Heart left ventricle (tissue), 16 donors: Measurements from ENCODE around the gene PAQR4. TPM values are rescaled to one million over a fixed set of nuclear protein-coding genes. Genes with fewer than 3 reads are reported as not detected.

Experiments
- ATAC-seq, 4 donors: fragments of 200-7000 bp; cut with Tn5 transposase; one replicate each; pipeline ENCODE4 v1.9.1; 2020 to 2022; ENCODE audit warnings: moderate library complexity in 4 of 4, mild to moderate bottlenecking in 3 of 4, moderate number of reproducible peaks in 1 of 4
- DNase-seq, 5 donors: peaks; one replicate each; pipeline ENCODE4 v3.0.0-alpha.2; 2020
- H3K27ac ChIP-seq, 12 donors: fragments of 200-600 bp; sonication (generic) in 4 of 12; one replicate each; pipeline versions ENCODE4 v1.5.0 to v1.8.0; 2016 to 2022; ENCODE audit warnings: mild to moderate bottlenecking in 2 of 12
- H3K27me3 ChIP-seq, 9 donors: fragments of 200-600 bp; sonication (generic) in 2 of 9; one replicate each; pipeline versions ENCODE4 v1.5.1 to v1.8.0; 2016 to 2022; ENCODE audit warnings: mild to moderate bottlenecking in 3 of 9
- H3K36me3 ChIP-seq, 9 donors: fragments of 200-600 bp; sonication (generic) in 2 of 9; one replicate each; pipeline versions ENCODE4 v1.5.0 to v1.8.0; 2018 to 2022; ENCODE audit warnings: mild to moderate bottlenecking in 2 of 9
- H3K4me1 ChIP-seq, 12 donors: fragments of 200-600 bp; sonication (generic) in 4 of 12; one replicate each; pipeline versions ENCODE4 v1.5.0 to v1.8.0; 2016 to 2022; ENCODE audit warnings: mild to moderate bottlenecking in 3 of 12
- H3K4me3 ChIP-seq, 12 donors: fragments of 200-600 bp; sonication (generic) in 4 of 12; one replicate each; pipeline versions ENCODE4 v1.5.0 to v1.8.0; 2017 to 2022; ENCODE audit warnings: mild to moderate bottlenecking in 9 of 12, moderate library complexity in 4 of 12
- H3K9me3 ChIP-seq, 12 donors: fragments of 200-600 bp; sonication (generic) in 4 of 12; one replicate each; pipeline versions ENCODE4 v1.5.0 to v1.8.0; 2016 to 2022; ENCODE audit warnings: mild to moderate bottlenecking in 1 of 12
- POLR2A ChIP-seq, 2 donors: fragments of 450-650 bp; IDR thresholded peaks; one replicate each; pipeline ENCODE4 v1.6.1; 2017; ENCODE audit warnings: antibody characterized with exemption in 2 of 2, mild to moderate bottlenecking in 2 of 2, moderate library complexity in 2 of 2
- WGBS, 4 donors: extraction: QIAGEN DNeasy Blood & Tissue Kit in 2 of 4; methylation state at CpG; one replicate each; pipeline versions ENCODE4 v1.1.5 to v1.1.7; 2013 to 2018; 5-methylcytosine and 5-hydroxymethylcytosine counted together
- intact Hi-C, 10 donors: fragments of 100-400 bp; cut with DNase I; formaldehyde crosslinking; loops; one replicate each; pipeline versions ENCODE4 v1.11.1 to v1.14.2; 2022
- polyA plus RNA-seq, 2 donors: library from polyadenylated mRNA; stranded (reverse); fragments of 200-250 nt; gene quantifications; one replicate each; pipeline ENCODE4 v1.2.3, GENCODE V29; 2013
- total RNA-seq, 9 donors: library from RNA; depleted of rRNA in 2 of 9; stranded (reverse); fragments of >200 nt in 2 of 9; fragmentation: NEBNext Ultra II Directional in 3 of 9; extraction: Animal tissue kit (Norgen Biotek cat#: 25700) in 3 of 9; gene quantifications; one replicate each; pipeline versions ENCODE4 v1.1.0 to v1.2.4, GENCODE V29; 2016 to 2023
- TF ChIP-seq, protein P1 (sequence below), 12 donors: fragments of 200-600 bp; sonication (generic) in 4 of 12; IDR thresholded peaks; one replicate each; pipeline versions ENCODE4 v1.5.0 to v1.8.0; 2018 to 2022; ENCODE audit warnings: antibody characterized with exemption in 12 of 12, mild to moderate bottlenecking in 5 of 12
- donor health status: ischemic (EF 13 %, LVEDD 7.1; RV severe dilation, severe dysfunction).
- donor health status: healthy with polysubstance abuse.
- donor health status: DM: no; HTN: yes; CAD: no.
- donor health status: DM: no; HTN: no; CAD: no.
- donor health status: ischemic (EF 25% LVEDD 6.9; RV normal size, moderate dysfunction).
- donor health status: ischemic (EF 25% LVEDD 5.7; RV mildly dilated, moderate dysfunction).
- donor health status: healthy.
- donor health status: DM: yes; HTN: yes; CAD: no.
- donor health status: ischemic (EF 35%, LVEDD 5.7; RV mildly dilated, moderate dysfunction).
- donor health status: nonischemic (EF 11% LVEDD 7.7; RV severe dilation, severe dysfunction).
- donor health status: DM: yes; HTN: yes; CAD: no.
- donor health status: PGD.
- donor health status: ischemic (EF 29% LVEDD 5.4; RV normal size, mild dysfunction).
- donor health status: nonischemic (EF 23%, LVEDD 6.1; RV moderate dilation, normal function).

The PAQR4 gene
- total and polyA plus RNA-seq, 11 donors, result 6.9 to 16.3 (median 9.0) TPM

DNA sequence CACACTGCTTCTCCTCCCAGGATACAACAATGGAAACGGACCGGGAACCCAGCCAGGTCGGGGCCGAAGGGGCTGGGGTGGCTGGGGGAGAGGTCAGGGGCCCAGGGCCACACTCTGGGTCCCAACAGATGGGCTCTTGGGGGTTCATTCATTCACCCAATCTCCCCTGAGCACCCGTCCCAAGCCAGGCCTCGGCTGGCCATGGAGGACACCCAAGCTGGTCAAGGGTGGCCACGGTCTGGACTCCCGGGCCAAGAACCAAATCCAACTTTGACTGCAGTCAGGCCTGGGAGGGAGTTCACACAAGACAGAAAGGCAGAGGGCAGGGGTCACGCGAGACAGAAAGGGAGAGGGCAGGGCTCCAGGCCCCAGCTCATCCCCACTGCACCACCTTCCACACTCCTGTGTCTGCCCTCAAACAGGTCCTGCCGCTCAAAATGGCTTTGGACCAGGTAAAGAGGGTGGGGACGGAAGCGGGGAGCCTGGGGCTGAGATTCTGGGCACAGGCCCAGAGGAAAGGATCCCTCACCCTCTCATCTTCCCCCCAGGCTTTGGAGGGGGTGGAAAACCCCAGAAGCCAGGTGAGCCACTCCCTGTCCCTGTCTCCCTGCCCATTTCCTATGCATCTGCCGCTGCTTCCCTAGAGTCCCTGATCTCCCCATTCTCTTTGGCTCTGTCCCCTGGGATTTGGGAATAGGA lies 23.4 kb downstream of the PAQR4 start:
- intact Hi-C loops, result no loop called here
- ATAC-seq, result no peak
- no peak overlapping the region for H3K4me3 ChIP-seq
- no peaks in the 10 kb centered on the region for H3K36me3 ChIP-seq
- no peak overlapping the region for H3K27ac ChIP-seq
- WGBS, 4 donors, result 79 to 87% (median 82%) methylated on average over 14 of the region's 14 CpGs
- no peaks in the 10 kb centered on the region for H3K9me3 ChIP-seq
- DNase-seq, result no peak
- no peak for TF ChIP-seq POLR2A (IDR thresholded peaks at IDR 0.05)
- TF ChIP-seq, protein P1, sequence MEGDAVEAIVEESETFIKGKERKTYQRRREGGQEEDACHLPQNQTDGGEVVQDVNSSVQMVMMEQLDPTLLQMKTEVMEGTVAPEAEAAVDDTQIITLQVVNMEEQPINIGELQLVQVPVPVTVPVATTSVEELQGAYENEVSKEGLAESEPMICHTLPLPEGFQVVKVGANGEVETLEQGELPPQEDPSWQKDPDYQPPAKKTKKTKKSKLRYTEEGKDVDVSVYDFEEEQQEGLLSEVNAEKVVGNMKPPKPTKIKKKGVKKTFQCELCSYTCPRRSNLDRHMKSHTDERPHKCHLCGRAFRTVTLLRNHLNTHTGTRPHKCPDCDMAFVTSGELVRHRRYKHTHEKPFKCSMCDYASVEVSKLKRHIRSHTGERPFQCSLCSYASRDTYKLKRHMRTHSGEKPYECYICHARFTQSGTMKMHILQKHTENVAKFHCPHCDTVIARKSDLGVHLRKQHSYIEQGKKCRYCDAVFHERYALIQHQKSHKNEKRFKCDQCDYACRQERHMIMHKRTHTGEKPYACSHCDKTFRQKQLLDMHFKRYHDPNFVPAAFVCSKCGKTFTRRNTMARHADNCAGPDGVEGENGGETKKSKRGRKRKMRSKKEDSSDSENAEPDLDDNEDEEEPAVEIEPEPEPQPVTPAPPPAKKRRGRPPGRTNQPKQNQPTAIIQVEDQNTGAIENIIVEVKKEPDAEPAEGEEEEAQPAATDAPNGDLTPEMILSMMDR (IDR thresholded peaks at IDR 0.05), result no peak
- H3K27me3 ChIP-seq, result peaks cover 0 to 11% (median 3%) of the 10 kb centered on the region in 9 donors
- no peaks in the 10 kb centered on the region for H3K4me1 ChIP-seq

DNA sequence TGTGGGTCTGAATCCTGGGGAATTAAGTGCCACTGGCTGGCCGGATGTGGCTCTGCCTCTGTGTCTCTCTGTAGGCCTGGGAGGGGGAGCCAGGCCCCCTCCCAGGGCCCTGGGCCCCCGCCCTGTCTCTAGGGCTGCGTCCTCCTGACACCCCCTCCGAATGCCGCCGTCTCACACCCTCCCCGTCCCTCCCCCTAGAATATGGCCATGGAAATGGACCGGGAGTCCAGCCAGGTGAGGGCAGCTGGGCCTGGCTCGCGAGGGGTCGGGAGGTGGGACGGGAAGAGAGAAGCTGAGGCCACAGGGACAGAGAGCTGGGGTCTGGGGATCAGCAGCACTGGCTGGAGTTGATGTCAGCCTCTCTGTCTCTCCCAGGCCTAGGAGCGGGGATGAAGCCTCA lies 27.1 kb downstream of the PAQR4 start:
- Histone ChIP-seq H3K27me3 (peaks cover 0 to 12% (median 0%) of the 10 kb centered on the region in 9 donors), H3K36me3 (no peaks in the 10 kb centered on the region), H3K9me3 (no peaks in the 10 kb centered on the region), H3K4me1 (no peaks in the 10 kb centered on the region), H3K4me3 (no peak overlapping the region), H3K27ac (no peak overlapping the region)
- WGBS, 4 donors, result 72 to 87% (median 77%) methylated on average over 7 to 13 of the region's 13 CpGs
- TF ChIP-seq, protein P1 (IDR thresholded peaks at IDR 0.05), result no peak
- no peak for TF ChIP-seq POLR2A (IDR thresholded peaks at IDR 0.05)
- ATAC-seq, result no peak
- intact Hi-C loops, result no loop called here
- DNase-seq, result no peak

DNA sequence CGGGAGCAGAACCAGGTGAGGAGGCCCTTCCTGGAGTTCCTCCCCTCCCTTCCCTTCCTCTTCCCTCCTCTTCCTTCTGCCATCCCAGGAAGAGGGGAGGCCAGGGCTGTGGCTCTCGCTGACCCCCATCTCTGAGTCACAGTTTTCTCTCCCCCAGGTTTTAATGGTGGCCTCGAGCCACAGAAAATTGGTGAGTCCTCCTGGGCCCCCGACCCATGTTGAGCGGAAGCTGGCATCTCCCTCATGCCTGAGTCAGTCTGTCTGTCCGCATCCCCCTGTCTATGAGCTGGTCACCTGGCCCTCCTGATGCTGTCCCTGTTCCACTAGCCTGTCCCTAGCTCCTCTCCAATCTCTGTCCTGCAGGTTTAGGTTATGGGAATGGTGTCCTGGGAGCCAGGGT lies 30.8 kb downstream of the PAQR4 start:
- ATAC-seq (no peak), DNase-seq (no peak)
- 78 to 95% (median 80%) methylated on average over 6 of the region's 6 CpGs for WGBS, 4 donors
- TF ChIP-seq, protein P1 (IDR thresholded peaks at IDR 0.05), result no peak
- no peak for TF ChIP-seq POLR2A (IDR thresholded peaks at IDR 0.05)
- peaks cover 0 to 10% (median 2%) of the 10 kb centered on the region in 12 donors for H3K4me1 ChIP-seq
- no peak overlapping the region for H3K4me3 ChIP-seq
- no peak overlapping the region for H3K27ac ChIP-seq
- H3K9me3 ChIP-seq, result no peaks in the 10 kb centered on the region
- intact Hi-C loops, result no loop called here
- H3K27me3 ChIP-seq, result peaks cover 0 to 25% (median 2%) of the 10 kb centered on the region in 9 donors
- no peaks in the 10 kb centered on the region for H3K36me3 ChIP-seq

DNA sequence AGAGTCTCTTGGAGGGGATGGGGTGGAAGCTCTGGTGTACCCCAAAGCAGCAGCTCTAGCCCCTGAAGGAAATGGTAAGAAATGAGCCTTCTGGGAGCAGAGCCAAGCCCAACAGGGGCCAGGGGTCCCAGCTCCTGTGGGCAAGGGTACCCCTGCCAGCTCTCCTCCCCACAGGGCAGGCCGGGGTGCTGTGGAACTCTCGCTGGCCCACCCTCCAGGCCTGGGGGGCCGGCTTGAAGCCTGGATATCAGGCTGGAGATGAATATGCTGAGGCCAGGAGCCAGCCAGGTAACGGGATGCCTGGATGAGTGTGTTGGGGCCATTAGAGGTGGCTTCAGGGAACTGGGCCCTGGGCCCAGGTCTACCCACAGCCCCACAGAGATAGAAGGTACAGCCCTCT lies 31.4 kb downstream of the PAQR4 start:
- Histone ChIP-seq H3K36me3 (no peaks in the 10 kb centered on the region), H3K4me1 (peaks cover 0 to 14% (median 3%) of the 10 kb centered on the region in 12 donors), H3K4me3 (no peak overlapping the region), H3K27me3 (peaks cover 0 to 28% (median 2%) of the 10 kb centered on the region in 9 donors), H3K27ac (no peak overlapping the region), H3K9me3 (no peaks in the 10 kb centered on the region)
- DNase-seq, result no peak
- no peak for ATAC-seq
- 71 to 89% (median 86%) methylated on average over 1 to 4 of the region's 4 CpGs for WGBS, 4 donors
- intact Hi-C loops, result no loop called here
- no peak for TF ChIP-seq POLR2A (IDR thresholded peaks at IDR 0.05)
- TF ChIP-seq, protein P1 (IDR thresholded peaks at IDR 0.05), result no peak
